ENCODE data around the gene EGR1.

GRCh38 chr5:138463419-138464007 is 1.8 kb upstream of the EGR1 start:
- TF ChIP-seq, protein P1, sequence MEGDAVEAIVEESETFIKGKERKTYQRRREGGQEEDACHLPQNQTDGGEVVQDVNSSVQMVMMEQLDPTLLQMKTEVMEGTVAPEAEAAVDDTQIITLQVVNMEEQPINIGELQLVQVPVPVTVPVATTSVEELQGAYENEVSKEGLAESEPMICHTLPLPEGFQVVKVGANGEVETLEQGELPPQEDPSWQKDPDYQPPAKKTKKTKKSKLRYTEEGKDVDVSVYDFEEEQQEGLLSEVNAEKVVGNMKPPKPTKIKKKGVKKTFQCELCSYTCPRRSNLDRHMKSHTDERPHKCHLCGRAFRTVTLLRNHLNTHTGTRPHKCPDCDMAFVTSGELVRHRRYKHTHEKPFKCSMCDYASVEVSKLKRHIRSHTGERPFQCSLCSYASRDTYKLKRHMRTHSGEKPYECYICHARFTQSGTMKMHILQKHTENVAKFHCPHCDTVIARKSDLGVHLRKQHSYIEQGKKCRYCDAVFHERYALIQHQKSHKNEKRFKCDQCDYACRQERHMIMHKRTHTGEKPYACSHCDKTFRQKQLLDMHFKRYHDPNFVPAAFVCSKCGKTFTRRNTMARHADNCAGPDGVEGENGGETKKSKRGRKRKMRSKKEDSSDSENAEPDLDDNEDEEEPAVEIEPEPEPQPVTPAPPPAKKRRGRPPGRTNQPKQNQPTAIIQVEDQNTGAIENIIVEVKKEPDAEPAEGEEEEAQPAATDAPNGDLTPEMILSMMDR (IDR thresholded peaks at IDR 0.05), result no peak
- TF ChIP-seq EZH2phosphoT487 (IDR thresholded peaks at IDR 0.05) (no peak), EZH2 (IDR thresholded peaks at IDR 0.05) (no peak)
